ENCODE data around the gene SNX19. TPM values are rescaled to one million over a fixed set of nuclear protein-coding genes. Genes with fewer than 3 reads are reported as not detected.

Gene SNX19
- total and polyA plus RNA-seq, 2 experiments from 2014 or later: 5.2 to 30.0 TPM

DNA sequence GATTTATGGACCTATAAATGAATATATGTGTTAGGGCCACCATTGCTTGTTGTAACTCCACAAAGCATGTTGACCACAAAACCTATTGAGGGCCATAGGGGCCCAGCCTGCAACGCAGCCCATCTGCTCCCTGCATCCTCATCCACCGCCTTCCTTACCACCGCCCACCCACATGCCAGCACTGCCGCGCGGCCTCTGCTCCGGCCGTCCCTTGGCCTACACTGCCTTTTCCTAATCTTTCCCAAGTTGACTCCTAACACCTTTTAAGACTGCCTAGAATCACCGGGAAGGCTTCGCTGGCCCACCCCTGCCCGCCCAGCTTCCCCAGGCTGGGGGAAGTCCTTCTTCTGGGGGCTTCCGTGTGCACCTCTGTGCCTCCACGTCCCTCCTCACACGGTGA is 55.0 kb downstream of the SNX19 start:
- DNase-seq (ENCODE audit: low spot score) (no peak), ATAC-seq (no peak)
- Histone ChIP-seq H3K4me3 (peak overlapping the region; percentile 30; the same call in 1 of the 2 replicates), H3K27me3 (ENCODE audit: insufficient read depth) (no peaks in the 10 kb centered on the region), H2AFZ (peak overlapping the region; percentile 95), H3F3A (replicated peaks; ENCODE audit: low read depth) (no peaks in the 10 kb centered on the region), H3K4me2 (peak overlapping the region; percentile 66; the same call in 1 of the 2 replicates), H3K79me2 (replicated peaks; ENCODE audit: insufficient read depth) (no peaks in the 10 kb centered on the region), H3K4me1 (ENCODE audit: insufficient read depth) (no peaks in the 10 kb centered on the region; the same call in 1 of the 2 replicates), H3K27ac (ENCODE audit: low read depth) (no peak overlapping the region), H3K9me2 (ENCODE audit: insufficient read depth) (no peaks in the 10 kb centered on the region; the same call in 1 of the 2 replicates), H3K36me3 (ENCODE audit: insufficient read depth) (no peaks in the 10 kb centered on the region), H4K20me1 (replicated peaks; ENCODE audit: insufficient read depth) (0 out of 2 replicates have a peak, but pooled peaks cover 2% of the 10 kb centered on the region)
- no peak overlapping the region for H3K27ac Mint-ChIP-seq
- peaks cover 13% of the 10 kb centered on the region for H3K4me1 Mint-ChIP-seq
- no peaks in the 10 kb centered on the region for H3K36me3 Mint-ChIP-seq (ENCODE audit: low read depth)
- peaks cover 7% of the 10 kb centered on the region; the same call in 2 of the 3 replicates for H3K9me3 Mint-ChIP-seq
- TF ChIP-seq, protein P1, sequence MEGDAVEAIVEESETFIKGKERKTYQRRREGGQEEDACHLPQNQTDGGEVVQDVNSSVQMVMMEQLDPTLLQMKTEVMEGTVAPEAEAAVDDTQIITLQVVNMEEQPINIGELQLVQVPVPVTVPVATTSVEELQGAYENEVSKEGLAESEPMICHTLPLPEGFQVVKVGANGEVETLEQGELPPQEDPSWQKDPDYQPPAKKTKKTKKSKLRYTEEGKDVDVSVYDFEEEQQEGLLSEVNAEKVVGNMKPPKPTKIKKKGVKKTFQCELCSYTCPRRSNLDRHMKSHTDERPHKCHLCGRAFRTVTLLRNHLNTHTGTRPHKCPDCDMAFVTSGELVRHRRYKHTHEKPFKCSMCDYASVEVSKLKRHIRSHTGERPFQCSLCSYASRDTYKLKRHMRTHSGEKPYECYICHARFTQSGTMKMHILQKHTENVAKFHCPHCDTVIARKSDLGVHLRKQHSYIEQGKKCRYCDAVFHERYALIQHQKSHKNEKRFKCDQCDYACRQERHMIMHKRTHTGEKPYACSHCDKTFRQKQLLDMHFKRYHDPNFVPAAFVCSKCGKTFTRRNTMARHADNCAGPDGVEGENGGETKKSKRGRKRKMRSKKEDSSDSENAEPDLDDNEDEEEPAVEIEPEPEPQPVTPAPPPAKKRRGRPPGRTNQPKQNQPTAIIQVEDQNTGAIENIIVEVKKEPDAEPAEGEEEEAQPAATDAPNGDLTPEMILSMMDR (conservative IDR thresholded peaks at IDR 0.05; ENCODE audit: low read depth in 2 of 2): no peak
- TF ChIP-seq CREB1 (CRISPR knock-in tag; IDR thresholded peaks at IDR 0.05; ENCODE audit: low read depth) (no peak), ZNF114 (CRISPR knock-in tag; IDR thresholded peaks at IDR 0.05) (no peak), JUNB (IDR thresholded peaks at IDR 0.05; ENCODE audit: unreplicated experiment) (no peak), EZH2 (IDR thresholded peaks at IDR 0.05; ENCODE audit: low read depth, unreplicated experiment) (no peak), ETS1 (IDR thresholded peaks at IDR 0.05) (no peak), REST (IDR thresholded peaks at IDR 0.05; ENCODE audit: unreplicated experiment) (no peak), POLR2AphosphoS5 (IDR thresholded peaks at IDR 0.05; ENCODE audit: low read depth) (no peak), ZNF331 (CRISPR knock-in tag; IDR thresholded peaks at IDR 0.05; ENCODE audit: low read depth) (no peak), EZH2phosphoT487 (IDR thresholded peaks at IDR 0.05; ENCODE audit: unreplicated experiment) (no peak)
- TF ChIP-seq, protein P2, sequence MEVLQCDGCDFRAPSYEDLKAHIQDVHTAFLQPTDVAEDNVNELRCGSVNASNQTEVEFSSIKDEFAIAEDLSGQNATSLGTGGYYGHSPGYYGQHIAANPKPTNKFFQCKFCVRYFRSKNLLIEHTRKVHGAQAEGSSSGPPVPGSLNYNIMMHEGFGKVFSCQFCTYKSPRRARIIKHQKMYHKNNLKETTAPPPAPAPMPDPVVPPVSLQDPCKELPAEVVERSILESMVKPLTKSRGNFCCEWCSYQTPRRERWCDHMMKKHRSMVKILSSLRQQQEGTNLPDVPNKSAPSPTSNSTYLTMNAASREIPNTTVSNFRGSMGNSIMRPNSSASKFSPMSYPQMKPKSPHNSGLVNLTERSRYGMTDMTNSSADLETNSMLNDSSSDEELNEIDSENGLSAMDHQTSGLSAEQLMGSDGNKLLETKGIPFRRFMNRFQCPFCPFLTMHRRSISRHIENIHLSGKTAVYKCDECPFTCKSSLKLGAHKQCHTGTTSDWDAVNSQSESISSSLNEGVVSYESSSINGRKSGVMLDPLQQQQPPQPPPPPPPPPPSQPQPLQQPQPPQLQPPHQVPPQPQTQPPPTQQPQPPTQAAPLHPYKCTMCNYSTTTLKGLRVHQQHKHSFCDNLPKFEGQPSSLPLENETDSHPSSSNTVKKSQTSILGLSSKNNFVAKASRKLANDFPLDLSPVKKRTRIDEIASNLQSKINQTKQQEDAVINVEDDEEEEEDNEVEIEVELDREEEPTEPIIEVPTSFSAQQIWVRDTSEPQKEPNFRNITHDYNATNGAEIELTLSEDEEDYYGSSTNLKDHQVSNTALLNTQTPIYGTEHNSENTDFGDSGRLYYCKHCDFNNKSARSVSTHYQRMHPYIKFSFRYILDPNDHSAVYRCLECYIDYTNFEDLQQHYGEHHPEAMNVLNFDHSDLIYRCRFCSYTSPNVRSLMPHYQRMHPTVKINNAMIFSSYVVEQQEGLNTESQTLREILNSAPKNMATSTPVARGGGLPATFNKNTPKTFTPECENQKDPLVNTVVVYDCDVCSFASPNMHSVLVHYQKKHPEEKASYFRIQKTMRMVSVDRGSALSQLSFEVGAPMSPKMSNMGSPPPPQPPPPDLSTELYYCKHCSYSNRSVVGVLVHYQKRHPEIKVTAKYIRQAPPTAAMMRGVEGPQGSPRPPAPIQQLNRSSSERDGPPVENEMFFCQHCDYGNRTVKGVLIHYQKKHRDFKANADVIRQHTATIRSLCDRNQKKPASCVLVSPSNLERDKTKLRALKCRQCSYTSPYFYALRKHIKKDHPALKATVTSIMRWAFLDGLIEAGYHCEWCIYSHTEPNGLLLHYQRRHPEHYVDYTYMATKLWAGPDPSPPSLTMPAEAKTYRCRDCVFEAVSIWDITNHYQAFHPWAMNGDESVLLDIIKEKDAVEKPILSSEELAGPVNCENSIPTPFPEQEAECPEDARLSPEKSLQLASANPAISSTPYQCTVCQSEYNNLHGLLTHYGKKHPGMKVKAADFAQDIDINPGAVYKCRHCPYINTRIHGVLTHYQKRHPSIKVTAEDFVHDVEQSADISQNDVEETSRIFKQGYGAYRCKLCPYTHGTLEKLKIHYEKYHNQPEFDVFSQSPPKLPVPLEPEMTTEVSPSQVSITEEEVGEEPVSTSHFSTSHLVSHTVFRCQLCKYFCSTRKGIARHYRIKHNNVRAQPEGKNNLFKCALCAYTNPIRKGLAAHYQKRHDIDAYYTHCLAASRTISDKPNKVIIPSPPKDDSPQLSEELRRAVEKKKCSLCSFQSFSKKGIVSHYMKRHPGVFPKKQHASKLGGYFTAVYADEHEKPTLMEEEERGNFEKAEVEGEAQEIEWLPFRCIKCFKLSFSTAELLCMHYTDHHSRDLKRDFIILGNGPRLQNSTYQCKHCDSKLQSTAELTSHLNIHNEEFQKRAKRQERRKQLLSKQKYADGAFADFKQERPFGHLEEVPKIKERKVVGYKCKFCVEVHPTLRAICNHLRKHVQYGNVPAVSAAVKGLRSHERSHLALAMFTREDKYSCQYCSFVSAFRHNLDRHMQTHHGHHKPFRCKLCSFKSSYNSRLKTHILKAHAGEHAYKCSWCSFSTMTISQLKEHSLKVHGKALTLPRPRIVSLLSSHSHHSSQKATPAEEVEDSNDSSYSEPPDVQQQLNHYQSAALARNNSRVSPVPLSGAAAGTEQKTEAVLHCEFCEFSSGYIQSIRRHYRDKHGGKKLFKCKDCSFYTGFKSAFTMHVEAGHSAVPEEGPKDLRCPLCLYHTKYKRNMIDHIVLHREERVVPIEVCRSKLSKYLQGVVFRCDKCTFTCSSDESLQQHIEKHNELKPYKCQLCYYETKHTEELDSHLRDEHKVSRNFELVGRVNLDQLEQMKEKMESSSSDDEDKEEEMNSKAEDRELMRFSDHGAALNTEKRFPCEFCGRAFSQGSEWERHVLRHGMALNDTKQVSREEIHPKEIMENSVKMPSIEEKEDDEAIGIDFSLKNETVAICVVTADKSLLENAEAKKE (CRISPR knock-in tag; IDR thresholded peaks at IDR 0.05): no peak
- H3K4me3 Mint-ChIP-seq: no peak overlapping the region
- peaks cover 17% of the 10 kb centered on the region for H3K27me3 Mint-ChIP-seq (ENCODE audit: insufficient read depth, low read depth, poor library complexity)

All from GM23338 (cell line).